Measurements from ENCODE around the gene CHRNA1.

Gene CHRNA1

DNA sequence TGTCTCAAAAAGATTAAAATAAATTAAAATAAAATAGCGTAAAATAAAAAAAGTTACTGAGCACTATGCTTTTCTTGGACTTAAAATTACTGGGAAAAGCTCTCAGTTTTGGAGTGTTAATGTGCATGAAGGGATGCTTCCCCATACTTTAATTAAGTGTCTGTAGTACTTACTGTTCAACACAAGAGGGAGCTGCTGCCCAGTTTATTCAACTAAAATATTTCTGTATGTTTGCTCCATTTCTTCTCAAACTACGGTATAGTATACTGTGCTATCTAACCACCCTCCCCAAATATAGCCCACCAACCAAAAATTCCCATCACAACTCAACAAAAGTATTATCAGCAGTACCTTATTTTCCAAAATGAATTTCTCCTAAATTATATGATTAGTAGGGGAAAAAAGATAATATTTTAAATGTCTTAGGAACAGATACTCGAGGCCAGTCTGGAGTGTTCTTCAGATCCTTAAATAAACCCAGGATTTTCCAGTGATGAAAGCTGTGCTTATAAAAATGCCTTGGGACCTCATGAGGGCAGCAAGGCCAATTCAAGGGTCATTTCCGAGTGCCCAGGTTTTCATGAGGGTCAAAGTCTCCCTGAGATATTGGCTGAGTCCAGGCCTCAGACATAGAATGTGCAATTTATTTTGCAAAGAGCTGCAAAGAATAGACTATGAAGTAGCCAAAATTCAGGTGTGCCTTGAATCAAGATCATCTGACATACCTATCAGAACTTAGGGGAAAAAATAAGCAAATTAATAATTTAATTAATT lies 64.1 kb downstream of the CHRNA1 start:
- DNase-seq (ENCODE audit: low spot score), result peak; percentile 7
- TF ChIP-seq, protein P1, sequence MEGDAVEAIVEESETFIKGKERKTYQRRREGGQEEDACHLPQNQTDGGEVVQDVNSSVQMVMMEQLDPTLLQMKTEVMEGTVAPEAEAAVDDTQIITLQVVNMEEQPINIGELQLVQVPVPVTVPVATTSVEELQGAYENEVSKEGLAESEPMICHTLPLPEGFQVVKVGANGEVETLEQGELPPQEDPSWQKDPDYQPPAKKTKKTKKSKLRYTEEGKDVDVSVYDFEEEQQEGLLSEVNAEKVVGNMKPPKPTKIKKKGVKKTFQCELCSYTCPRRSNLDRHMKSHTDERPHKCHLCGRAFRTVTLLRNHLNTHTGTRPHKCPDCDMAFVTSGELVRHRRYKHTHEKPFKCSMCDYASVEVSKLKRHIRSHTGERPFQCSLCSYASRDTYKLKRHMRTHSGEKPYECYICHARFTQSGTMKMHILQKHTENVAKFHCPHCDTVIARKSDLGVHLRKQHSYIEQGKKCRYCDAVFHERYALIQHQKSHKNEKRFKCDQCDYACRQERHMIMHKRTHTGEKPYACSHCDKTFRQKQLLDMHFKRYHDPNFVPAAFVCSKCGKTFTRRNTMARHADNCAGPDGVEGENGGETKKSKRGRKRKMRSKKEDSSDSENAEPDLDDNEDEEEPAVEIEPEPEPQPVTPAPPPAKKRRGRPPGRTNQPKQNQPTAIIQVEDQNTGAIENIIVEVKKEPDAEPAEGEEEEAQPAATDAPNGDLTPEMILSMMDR (IDR thresholded peaks at IDR 0.05), result peak; percentile 52
- H3K27ac ChIP-seq, result no peak overlapping the region
- H3K4me3 ChIP-seq, result no peak overlapping the region

All from coronary artery (tissue), 2 donors.